Endothelial cell of umbilical vein (primary cell): ENCODE measurements around the gene DYRK4. TPM values are rescaled to one million over a fixed set of nuclear protein-coding genes. Genes with fewer than 3 reads are reported as not detected.

Experiments used
- Bru-seq: library from RNA; stranded (reverse); fragments of 400-500 nt; gene quantifications from one replicate; lab custom pipeline; 2021; lab: Mats Ljungman, UMichigan
- BruChase-seq, 2 experiments: library from RNA; stranded (reverse); fragments of 400-500 nt; gene quantifications; one replicate each; lab custom pipeline; 2021; lab: Mats Ljungman, UMichigan
- BruUV-seq: library from RNA; stranded (reverse); fragments of 400-500 nt; replicated peaks from 2 replicates; lab custom pipeline; 2021; lab: Mats Ljungman, UMichigan
- CTCF ChIA-PET: fragments of 300-600, 350-600 bp; sonication (Branson Sonifier 250); formaldehyde crosslinking; loops from one replicate; lab custom pipeline; 2021; ENCODE audit warnings: antibody characterized with exemption, inconsistent platforms; lab: Charles Lee
- POLR2A ChIA-PET: fragments of 300-600, 350-600 bp; sonication (Branson Sonifier 250); formaldehyde crosslinking; loops from one replicate; lab custom pipeline; 2021; ENCODE audit warnings: antibody characterized with exemption, inconsistent platforms; lab: Charles Lee
- DNase-seq: peaks from one replicate; pipeline ENCODE4 v3.0.0-alpha.2; 2011; ENCODE audit warnings: low read depth, low spot score
- FAIRE-seq: peaks from 2 replicates; lab custom pipeline; 2011; peaks lifted over from hg19 to GRCh38; lab: Jason Lieb, UNC
- H2AFZ ChIP-seq: 2 replicates; pipeline ENCODE4 v1.6.0; 2012; ENCODE audit warnings: low read depth, low read length, control low read depth, inconsistent platforms
- H3K27ac ChIP-seq: 2 replicates; pipeline ENCODE4 v1.5.1; 2011; ENCODE audit warnings: low read depth, mild to moderate bottlenecking, control low read depth, low read length, moderate library complexity; ENCODE audit not compliant: insufficient read depth
- H3K27me3 ChIP-seq, 2 experiments: 2 replicates each; pipeline versions ENCODE4 v1.6.0 to v1.6.1; 2011; ENCODE audit warnings: low read length in 2 of 2, mixed read lengths in 1 of 2; ENCODE audit not compliant: control insufficient read depth in 2 of 2, insufficient read depth in 2 of 2
- H3K36me3 ChIP-seq, 2 experiments: 2 replicates in 1 of 2; 3 replicates in 1 of 2; pipeline ENCODE4 v1.5.1; 2011; ENCODE audit warnings: low read length in 2 of 2, mild to moderate bottlenecking in 1 of 2, moderate library complexity in 1 of 2; ENCODE audit not compliant: control insufficient read depth in 2 of 2, insufficient read depth in 2 of 2; ENCODE audit errors: extremely low read depth in 1 of 2
- H3K4me1 ChIP-seq: 3 replicates; pipeline ENCODE4 v1.5.1; 2011; ENCODE audit warnings: mild to moderate bottlenecking, low read length; ENCODE audit not compliant: control insufficient read depth, insufficient read depth; ENCODE audit errors: extremely low read depth
- H3K4me2 ChIP-seq: 2 replicates; pipeline ENCODE4 v1.6.1; 2011; ENCODE audit warnings: low read length, control low read depth, mixed read lengths; ENCODE audit not compliant: insufficient read depth
- H3K4me3 ChIP-seq, 3 experiments: fragments of 200-600 bp in 1 of 3; sonication (generic), shearing (Covaris generic) in 1 of 3; replicated peaks in 1 of 3; 2 replicates each; pipeline ENCODE4 v1.5.1; 2011 to 2016; ENCODE audit warnings: control low read depth in 3 of 3, low read length in 3 of 3, mild to moderate bottlenecking in 2 of 3, inconsistent platforms in 1 of 3, low read depth in 1 of 3, moderate library complexity in 1 of 3; ENCODE audit not compliant: insufficient read depth in 1 of 3
- H3K79me2 ChIP-seq: 2 replicates; pipeline ENCODE4 v1.6.0; 2012; ENCODE audit warnings: low read length, inconsistent platforms; ENCODE audit not compliant: control insufficient read depth, insufficient read depth
- H3K9ac ChIP-seq: replicated peaks from 2 replicates; pipeline ENCODE3; 2011; ENCODE audit warnings: low read length, control low read depth; ENCODE audit not compliant: insufficient read depth; ENCODE audit errors: extremely low read depth
- H3K9me1 ChIP-seq: replicated peaks from 3 replicates; pipeline ENCODE4 v1.6.0; 2011; ENCODE audit warnings: mild to moderate bottlenecking, low read length; ENCODE audit not compliant: control insufficient read depth, insufficient read depth; ENCODE audit errors: extremely low read depth
- H3K9me3 ChIP-seq: replicated peaks from 2 replicates; pipeline ENCODE4 v1.5.1; 2012; ENCODE audit warnings: low read length, inconsistent platforms; ENCODE audit not compliant: control insufficient read depth, insufficient read depth
- H4K20me1 ChIP-seq: replicated peaks from 2 replicates; pipeline ENCODE3; 2011; ENCODE audit warnings: mild to moderate bottlenecking, low read length; ENCODE audit not compliant: control insufficient read depth, insufficient read depth; ENCODE audit errors: extremely low read depth
- CTCF ChIP-seq, 2 donors: IDR thresholded peaks; 1 replicate in 1 of 2; 2 replicates in 1 of 2; pipeline ENCODE4 v1.5.1; 2011; ENCODE audit warnings: low read length in 2 of 2, mild to moderate bottlenecking in 2 of 2, moderate library complexity in 2 of 2, control low read depth in 1 of 2, inconsistent platforms in 1 of 2, low read depth in 1 of 2; ENCODE audit not compliant: insufficient read depth in 1 of 2; ENCODE audit errors: extremely low read depth in 1 of 2
- EZH2 ChIP-seq: IDR thresholded peaks from 2 replicates; pipeline ENCODE4 v1.6.1; 2012; ENCODE audit warnings: borderline replicate concordance, low read depth, mild to moderate bottlenecking, moderate library complexity, low read length, inconsistent platforms; ENCODE audit not compliant: severe bottlenecking
- FOS ChIP-seq: IDR thresholded peaks from 2 replicates; pipeline ENCODE4 v1.6.1; 2011; ENCODE audit warnings: mild to moderate bottlenecking, low read length, moderate library complexity, borderline replicate concordance; ENCODE audit not compliant: insufficient read depth
- GATA2 ChIP-seq: IDR thresholded peaks from 2 replicates; pipeline ENCODE4 v1.7.0; 2011; ENCODE audit warnings: low read depth, mild to moderate bottlenecking, moderate library complexity, mixed read lengths, low read length; ENCODE audit not compliant: insufficient read length, insufficient read depth
- JUN ChIP-seq: IDR thresholded peaks from 2 replicates; pipeline ENCODE4 v1.6.1; 2011; ENCODE audit warnings: borderline replicate concordance, low read depth; ENCODE audit not compliant: insufficient read length, insufficient read depth
- MAX ChIP-seq: IDR thresholded peaks from 2 replicates; pipeline ENCODE4 v1.6.1; 2011; ENCODE audit not compliant: insufficient read depth, insufficient read length
- MYC ChIP-seq: IDR thresholded peaks from one replicate; pipeline ENCODE4 v1.6.1; 2011; ENCODE audit warnings: mild to moderate bottlenecking, low read depth, low read length
- POLR2A ChIP-seq: IDR thresholded peaks from 2 replicates; pipeline ENCODE4 v1.6.1; 2012; ENCODE audit warnings: low read depth, mild to moderate bottlenecking, control low read depth, low read length
- POLR2AphosphoS5 ChIP-seq: IDR thresholded peaks from 2 replicates; pipeline ENCODE4 v1.6.1; 2012; ENCODE audit warnings: low read depth, mild to moderate bottlenecking, control low read depth, low read length, moderate library complexity; ENCODE audit not compliant: insufficient read depth
- dilution Hi-C: fragments of 300-500 bp; cut with MboI; formaldehyde crosslinking; loops from one replicate; pipeline ENCODE4 v1.15.0; 2019; ENCODE audit warnings: low sequenced_read_pairs; ENCODE audit not compliant: extremely low pct_ligation_motif_present
- intact Hi-C: fragments of 100-400 bp; cut with micrococcal nuclease; formaldehyde crosslinking; loops from one replicate; pipeline ENCODE4 v1.10.0; 2022
- long read RNA-seq: library from polyadenylated mRNA; stranded (forward); transcript quantifications from one replicate; pipeline ENCODE4 v2.0.0, GENCODE V29; 2021
- polyA minus RNA-seq, 3 experiments: library from RNA; depleted of rRNA, polyadenylated mRNA; stranded (reverse); fragments of >200 nt; gene quantifications; 1 replicate in 1 of 3; 2 replicates in 2 of 3; pipeline ENCODE4 v1.2.3, GENCODE V29; 2011
- polyA plus RNA-seq, 4 experiments: library from polyadenylated mRNA; depleted of rRNA in 3 of 4; stranded (reverse) in 3 of 4; unstranded in 1 of 4; fragments of >200 nt; gene quantifications; 2 replicates each; pipeline versions ENCODE4 v1.2.1 to v1.2.3, GENCODE V29; 2011 to 2012; ENCODE audit warnings: missing spikeins in 1 of 4
- total RNA-seq: library from RNA; stranded (reverse); gene quantifications from 2 replicates; pipeline ENCODE4 v1.2.3, GENCODE V29; 2021

Gene DYRK4
- total RNA-seq = 38.7 and 47.0 TPM in 2 replicates
- polyA plus RNA-seq = 45.4 and 48.7 TPM in 2 replicates
- 67.7 and 86.7 TPM in 2 replicates for polyA plus RNA-seq (2011; cell fraction: cytosol; rRNA removed)
- 58.7 and 68.9 TPM in 2 replicates for polyA plus RNA-seq (2011; cell fraction: nucleus; rRNA removed)
- 41.4 and 47.0 TPM in 2 replicates for polyA plus RNA-seq (2012)
- polyA minus RNA-seq = 33.2 and 41.0 TPM in 2 replicates
- polyA minus RNA-seq (2011; cell fraction: cytosol; rRNA and poly(A)+ RNA removed) = 8.8 TPM
- 12.8 and 16.6 TPM in 2 replicates for polyA minus RNA-seq (2011; cell fraction: nucleus; rRNA and poly(A)+ RNA removed)
- Bru-seq, nascent RNA = percentile 36 among the genes with signal in this experiment
- percentile 50 among the genes with signal in this experiment for BruChase-seq, experiment 1, labeled RNA remaining after a 6-hour chase
- percentile 49 among the genes with signal in this experiment for BruChase-seq, experiment 2, labeled RNA remaining after a 2-hour chase
- long read RNA-seq, transcript DYRK4-217 (4 exons, 855 nt) = major isoform, 5 of 69 reads
- long read RNA-seq, partial matches to known transcripts = 49 of 69 reads
- long read RNA-seq, other reads (novel, unspliced or antisense) = 14 of 69 reads

GRCh38 chr12:4562034-4562657 is at the start of gene DYRK4:
Gene DYRK4 (plus strand): TSS chr12:4562208. CDS start chr12:4562246, 38 bp downstream.
- no peaks in the 10 kb centered on the region for H4K20me1 ChIP-seq
- no peaks in the 10 kb centered on the region for H3K27me3 ChIP-seq
- intact Hi-C loops (no loop called here), dilution Hi-C loops (no loop called here)
- no TSS peak for BruUV-seq
- POLR2A ChIA-PET = no interaction called here
- peak within 1 kb of the TSS in 1 of 3 experiments; percentile 29 for H3K4me3 ChIP-seq
- H3K9me3 ChIP-seq = no peaks in the 10 kb centered on the region
- TF ChIP-seq POLR2AphosphoS5 (no peak), MAX (no peak), JUN (no peak), MYC (no peak), POLR2A (no peak), GATA2 (no peak), CTCF (IDR thresholded peaks at IDR 0.05; ENCODE audit: extremely low read depth in 1 of 2, insufficient read depth in 1 of 2, low read depth in 1 of 2, low read length in 2 of 2) (no peak), EZH2 (no peak), FOS (no peak)
- H3K4me1 ChIP-seq = peaks cover 3% of the 10 kb centered on the region
- H3K36me3 ChIP-seq = no peaks in the 10 kb centered on the region
- CTCF ChIA-PET = interaction anchor here (0.6 to 1.2 kb wide), 9 partner anchors 8 to 287 kb away, joined by 3 to 5 read pairs (median 3); partner anchors contain the start of genes AKAP3 and NDUFA9
- peak within 1 kb of the TSS; percentile 12 for H3K4me2 ChIP-seq
- DNase-seq = peak; percentile 65
- no peak within 1 kb of the TSS for H3K9ac ChIP-seq
- H3K79me2 ChIP-seq = no peaks in the 10 kb centered on the region
- FAIRE-seq = peak; percentile 73
- H3K27ac ChIP-seq = no peak within 1 kb of the TSS
- H3K9me1 ChIP-seq = no peaks in the 10 kb centered on the region
- H2AFZ ChIP-seq = peak within 1 kb of the TSS; percentile 79
